ENCODE measurements around the gene DNAAF8.

Gene DNAAF8

GRCh38 chr16:4787627-4788482 is 53.5 kb downstream of the DNAAF8 start, which contains the start of gene SEPTIN12:
Gene SEPTIN12 (minus strand): TSS chr16:4788345. CDS start chr16:4787645, 700 bp downstream.
- no peaks in the 10 kb centered on the region for H3K36me3 ChIP-seq (ENCODE audit: control insufficient read depth, insufficient read depth, low read length)
- no peaks in the 10 kb centered on the region for H3K27me3 ChIP-seq (replicated peaks; ENCODE audit: control insufficient read depth, insufficient read depth, low read length)
- no peak for TF ChIP-seq CTCF (IDR thresholded peaks at IDR 0.05; ENCODE audit: insufficient read depth, low read length, poor library complexity, severe bottlenecking)
- no peak within 1 kb of the TSS for H3K4me3 ChIP-seq (replicated peaks; ENCODE audit: low read depth, low read length)
- DNase-seq (ENCODE audit: extremely low read depth, insufficient read length), result no peak

DNA sequence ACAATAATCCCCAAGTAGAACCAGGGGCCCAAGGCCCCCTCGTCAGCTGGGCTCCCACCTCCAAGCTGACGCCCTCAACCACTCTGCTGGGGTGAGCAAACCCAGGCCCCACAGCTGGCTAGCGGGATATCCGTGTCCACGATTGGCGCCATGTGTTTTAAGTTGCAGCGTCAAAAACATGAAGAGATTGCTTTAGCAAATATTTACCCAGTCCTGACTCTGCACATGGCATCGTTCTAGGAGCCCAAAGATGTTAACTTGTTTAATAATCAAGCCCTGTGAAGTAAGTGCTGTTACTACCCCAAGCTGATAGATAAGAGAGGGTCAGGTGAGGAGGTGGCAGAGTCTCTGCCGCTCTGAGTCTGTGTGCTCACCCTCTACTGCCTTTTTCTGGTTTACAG is 54.2 kb downstream of the DNAAF8 start:
- Histone ChIP-seq H3K36me3 (ENCODE audit: control insufficient read depth, insufficient read depth, low read length) (no peaks in the 10 kb centered on the region), H3K27me3 (replicated peaks; ENCODE audit: control insufficient read depth, insufficient read depth, low read length) (no peaks in the 10 kb centered on the region), H3K4me3 (replicated peaks; ENCODE audit: low read depth, low read length) (no peak overlapping the region)
- DNase-seq (ENCODE audit: extremely low read depth, insufficient read length), result no peak
- TF ChIP-seq CTCF (IDR thresholded peaks at IDR 0.05; ENCODE audit: insufficient read depth, low read length, poor library complexity, severe bottlenecking), result no peak

GRCh38 chr16:4788910-4789309 is 54.6 kb downstream of the DNAAF8 start:
- DNase-seq (ENCODE audit: extremely low read depth, insufficient read length), result no peak
- Histone ChIP-seq H3K27me3 (replicated peaks; ENCODE audit: control insufficient read depth, insufficient read depth, low read length) (no peaks in the 10 kb centered on the region), H3K4me3 (replicated peaks; ENCODE audit: low read depth, low read length) (no peak overlapping the region), H3K36me3 (ENCODE audit: control insufficient read depth, insufficient read depth, low read length) (no peaks in the 10 kb centered on the region)
- TF ChIP-seq CTCF (IDR thresholded peaks at IDR 0.05; ENCODE audit: insufficient read depth, low read length, poor library complexity, severe bottlenecking), result no peak

DNA sequence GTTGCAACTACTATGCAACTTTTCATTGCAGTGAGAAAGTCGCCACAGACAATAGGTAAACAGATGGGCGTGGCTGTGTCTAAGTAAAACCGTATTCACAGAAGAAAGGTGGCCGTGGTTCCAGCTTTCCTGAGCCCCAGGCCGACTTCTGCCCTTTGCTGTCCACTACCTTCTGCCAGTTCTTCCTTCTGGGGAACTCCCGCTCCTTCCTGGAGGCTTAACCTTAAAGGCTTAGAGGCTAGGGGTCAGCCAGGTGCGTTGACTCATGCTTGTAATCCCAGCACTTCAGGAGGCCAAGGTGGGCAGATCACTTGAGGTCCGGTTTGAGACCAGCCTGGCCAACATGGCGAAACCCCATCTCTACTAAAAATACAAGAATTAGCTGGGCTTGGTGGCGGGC is 55.9 kb downstream of the DNAAF8 start:
- Histone ChIP-seq H3K4me3 (replicated peaks; ENCODE audit: low read depth, low read length) (no peak overlapping the region), H3K36me3 (ENCODE audit: control insufficient read depth, insufficient read depth, low read length) (no peaks in the 10 kb centered on the region), H3K27me3 (replicated peaks; ENCODE audit: control insufficient read depth, insufficient read depth, low read length) (no peaks in the 10 kb centered on the region)
- no peak for TF ChIP-seq CTCF (IDR thresholded peaks at IDR 0.05; ENCODE audit: insufficient read depth, low read length, poor library complexity, severe bottlenecking)
- no peak for DNase-seq (ENCODE audit: extremely low read depth, insufficient read length)

- no peak overlapping the region for H3K4me3 ChIP-seq (replicated peaks; ENCODE audit: low read depth, low read length)
- no peak for TF ChIP-seq CTCF (IDR thresholded peaks at IDR 0.05; ENCODE audit: insufficient read depth, low read length, poor library complexity, severe bottlenecking)
- no peak for DNase-seq (ENCODE audit: extremely low read depth, insufficient read length)
- no peaks in the 10 kb centered on the region for H3K36me3 ChIP-seq (ENCODE audit: control insufficient read depth, insufficient read depth, low read length)
- H3K27me3 ChIP-seq (replicated peaks; ENCODE audit: control insufficient read depth, insufficient read depth, low read length), result no peaks in the 10 kb centered on the region
These were observed 56.5 kb downstream of the DNAAF8 start for GRCh38 chr16:4790871-4791270.
